Erythroblast (primary cell): ENCODE measurements around the gene TMEM212.

Experiments used
- GATA1 ChIP-seq: IDR thresholded peaks from 2 replicates; pipeline ENCODE4 v1.6.1; 2011; ENCODE audit warnings: low read depth, mild to moderate bottlenecking, control low read depth, low read length, moderate library complexity
- POLR2A ChIP-seq: IDR thresholded peaks from 2 replicates; pipeline ENCODE4 v1.6.1; 2011; ENCODE audit warnings: mild to moderate bottlenecking, low read length

DNA sequence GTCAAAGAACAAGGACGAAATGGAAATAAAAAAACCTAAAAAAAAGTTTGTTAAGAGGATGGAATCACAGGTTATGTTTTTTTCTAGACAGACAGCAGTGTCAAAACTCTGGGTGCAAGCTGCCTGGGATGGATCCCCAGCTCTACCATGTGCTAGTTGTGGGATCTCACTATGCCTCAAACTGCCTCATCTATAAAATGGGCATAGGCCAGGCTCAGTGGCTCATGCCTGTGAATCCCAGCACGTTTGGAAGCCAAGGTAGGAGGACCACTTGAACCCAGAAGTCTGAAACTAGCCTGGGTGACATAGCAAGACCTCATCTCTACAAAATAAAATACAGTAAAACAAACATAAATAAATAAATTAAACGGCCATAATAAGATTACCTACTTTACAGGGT, 37.5 kb upstream of the TMEM212 start:
- no peak for TF ChIP-seq POLR2A
- TF ChIP-seq GATA1, result no peak
